ENCODE data around the gene TGIF1. TPM values are rescaled to one million over a fixed set of nuclear protein-coding genes. Genes with fewer than 3 reads are reported as not detected.

Gene TGIF1
- total RNA-seq, 4 donors from 2014 or later = 37.3 to 75.7 (median 57.0) TPM

DNA sequence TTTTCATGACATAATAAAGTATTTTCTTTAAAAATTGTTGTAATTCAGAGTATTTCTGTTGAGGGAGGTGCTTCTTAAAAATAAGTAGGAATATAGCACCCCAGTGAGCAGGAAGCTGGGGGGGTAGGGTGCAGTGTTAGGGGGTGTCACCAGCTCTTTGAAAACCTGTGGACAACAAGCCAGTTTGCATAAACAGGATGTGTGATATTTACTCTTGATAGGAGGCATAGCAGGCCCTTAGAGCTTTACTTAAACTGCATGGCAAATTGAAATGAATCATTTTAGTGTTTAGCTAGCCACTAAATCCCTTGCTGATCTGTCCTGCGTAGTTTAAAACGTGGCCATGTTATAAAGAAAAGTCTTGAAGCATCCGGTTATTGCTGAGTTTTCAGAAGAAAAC lies 8.4 kb downstream of the TGIF1 start:
- 34 to 53% methylated on average over 3 of the region's 3 CpGs for WGBS, 2 donors
- H3K27me3 ChIP-seq = no peaks in the 10 kb centered on the region
- intact Hi-C loops (cut with DNase I) = loop anchor here (10.0 kb wide), 2 partner anchors 194 to 206 kb away; partner anchors contain the start of gene MYL12B
- peaks cover 0 to 65% (median 48%) of the 10 kb centered on the region in 3 donors for H3K4me1 ChIP-seq
- H3K9me3 ChIP-seq = no peaks in the 10 kb centered on the region
- no peak overlapping the region for H3K4me3 ChIP-seq
- H3K27ac ChIP-seq = peak overlapping the region; percentile 1 to 64 (median 29)
- no peak for DNase-seq
- TF ChIP-seq, protein P1, sequence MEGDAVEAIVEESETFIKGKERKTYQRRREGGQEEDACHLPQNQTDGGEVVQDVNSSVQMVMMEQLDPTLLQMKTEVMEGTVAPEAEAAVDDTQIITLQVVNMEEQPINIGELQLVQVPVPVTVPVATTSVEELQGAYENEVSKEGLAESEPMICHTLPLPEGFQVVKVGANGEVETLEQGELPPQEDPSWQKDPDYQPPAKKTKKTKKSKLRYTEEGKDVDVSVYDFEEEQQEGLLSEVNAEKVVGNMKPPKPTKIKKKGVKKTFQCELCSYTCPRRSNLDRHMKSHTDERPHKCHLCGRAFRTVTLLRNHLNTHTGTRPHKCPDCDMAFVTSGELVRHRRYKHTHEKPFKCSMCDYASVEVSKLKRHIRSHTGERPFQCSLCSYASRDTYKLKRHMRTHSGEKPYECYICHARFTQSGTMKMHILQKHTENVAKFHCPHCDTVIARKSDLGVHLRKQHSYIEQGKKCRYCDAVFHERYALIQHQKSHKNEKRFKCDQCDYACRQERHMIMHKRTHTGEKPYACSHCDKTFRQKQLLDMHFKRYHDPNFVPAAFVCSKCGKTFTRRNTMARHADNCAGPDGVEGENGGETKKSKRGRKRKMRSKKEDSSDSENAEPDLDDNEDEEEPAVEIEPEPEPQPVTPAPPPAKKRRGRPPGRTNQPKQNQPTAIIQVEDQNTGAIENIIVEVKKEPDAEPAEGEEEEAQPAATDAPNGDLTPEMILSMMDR (IDR thresholded peaks at IDR 0.05) = no peak
- TF ChIP-seq POLR2A (IDR thresholded peaks at IDR 0.05) = peak in 1 of 4 donors; percentile 15
- H3K36me3 ChIP-seq = peaks cover 0 to 54% (median 5%) of the 10 kb centered on the region in 3 donors

DNA sequence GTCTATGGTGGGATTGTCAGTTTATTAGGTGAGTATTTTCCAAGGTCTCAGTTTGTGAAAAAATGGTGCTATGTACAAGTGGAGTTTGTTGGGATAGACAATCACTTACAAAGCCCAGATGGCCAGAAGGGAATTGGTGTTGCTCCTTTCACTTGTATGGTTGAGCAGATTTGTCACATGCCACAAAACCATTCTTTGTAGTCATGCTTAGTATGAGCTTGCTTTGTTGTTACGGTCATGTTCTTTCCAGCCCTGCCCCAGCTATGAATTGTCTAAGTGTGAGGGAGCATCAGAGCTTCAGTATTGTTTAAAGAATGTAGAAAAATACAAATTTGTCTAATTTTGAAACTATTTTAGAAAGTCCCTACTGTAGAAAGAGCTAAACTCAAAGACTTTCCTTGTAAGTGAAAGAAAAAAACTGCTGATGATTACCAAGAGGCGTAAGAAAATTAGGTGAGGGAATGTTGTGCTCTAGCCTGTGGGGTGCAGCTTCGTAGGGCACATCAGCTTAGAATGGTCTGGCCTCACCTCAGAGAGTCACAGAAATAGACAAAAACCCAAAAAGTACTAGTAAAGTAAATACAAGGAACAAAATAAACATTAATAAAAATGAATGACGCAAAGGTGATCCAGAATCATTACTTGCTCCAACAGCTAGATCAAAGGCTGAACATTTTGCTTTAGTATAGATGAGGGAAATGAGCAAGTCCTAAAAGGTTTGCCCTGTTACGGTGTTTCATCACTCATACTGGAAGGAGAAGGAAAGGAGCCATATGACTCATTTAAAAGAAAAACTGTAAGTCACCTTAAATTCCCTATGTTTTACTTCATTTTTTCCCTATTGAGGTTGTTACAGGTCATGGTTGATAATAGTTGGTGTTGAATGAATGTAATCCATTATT lies 9.2 kb downstream of the TGIF1 start:
- H3K9me3 ChIP-seq = no peaks in the 10 kb centered on the region
- no peak for DNase-seq
- TF ChIP-seq POLR2A (IDR thresholded peaks at IDR 0.05) = no peak
- TF ChIP-seq, protein P1 (IDR thresholded peaks at IDR 0.05) = no peak
- peaks cover 0 to 58% (median 48%) of the 10 kb centered on the region in 3 donors for H3K4me1 ChIP-seq
- peaks cover 0 to 54% (median 5%) of the 10 kb centered on the region in 3 donors for H3K36me3 ChIP-seq
- intact Hi-C loops (cut with DNase I) = loop anchor here (10.0 kb wide), 2 partner anchors 194 to 206 kb away; partner anchors contain the start of gene MYL12B
- no peaks in the 10 kb centered on the region for H3K27me3 ChIP-seq
- H3K27ac ChIP-seq = peak overlapping the region; percentile 1 to 64 (median 29)
- H3K4me3 ChIP-seq = no peak overlapping the region
- WGBS, 2 donors = 32 to 37% methylated on average over 5 of the region's 5 CpGs

DNA sequence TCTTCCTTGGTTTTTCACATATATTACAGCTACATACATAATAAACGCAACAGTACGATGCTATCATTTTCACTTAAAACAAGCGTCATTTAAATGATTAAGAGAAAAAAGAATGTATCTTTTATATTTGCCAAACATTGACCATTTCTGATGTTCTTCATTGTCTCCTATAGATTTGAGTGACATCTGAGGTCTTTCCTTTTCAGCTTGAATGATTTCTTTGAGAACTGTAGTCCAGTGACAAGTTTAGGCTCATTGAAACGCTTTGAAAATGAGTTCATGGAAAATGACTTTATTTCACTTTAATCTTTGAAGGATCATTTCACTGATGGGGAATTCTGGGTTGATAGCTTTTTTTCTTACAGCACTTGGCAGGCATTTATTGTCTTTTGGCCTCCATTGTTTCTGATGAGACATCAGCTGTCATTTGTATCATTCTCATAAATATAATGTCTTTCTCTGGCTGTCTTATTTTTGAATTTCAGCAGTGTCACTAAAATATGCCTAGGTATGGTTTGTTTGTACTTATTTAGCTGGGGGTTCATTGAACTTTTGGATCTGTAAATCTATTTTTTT lies 10.9 kb downstream of the TGIF1 start:
- no peaks in the 10 kb centered on the region for H3K9me3 ChIP-seq
- no peak overlapping the region for H3K4me3 ChIP-seq
- intact Hi-C loops (cut with DNase I) = no loop called here
- no peak for DNase-seq
- H3K4me1 ChIP-seq = peaks cover 0 to 46% (median 36%) of the 10 kb centered on the region in 3 donors
- no peaks in the 10 kb centered on the region for H3K27me3 ChIP-seq
- TF ChIP-seq POLR2A (IDR thresholded peaks at IDR 0.05) = no peak
- TF ChIP-seq, protein P1 (IDR thresholded peaks at IDR 0.05) = no peak
- H3K36me3 ChIP-seq = peaks cover 0 to 54% (median 5%) of the 10 kb centered on the region in 3 donors
- no peak overlapping the region for H3K27ac ChIP-seq
- 88 to 89% methylated on average over 4 of the region's 4 CpGs for WGBS, 2 donors

DNA sequence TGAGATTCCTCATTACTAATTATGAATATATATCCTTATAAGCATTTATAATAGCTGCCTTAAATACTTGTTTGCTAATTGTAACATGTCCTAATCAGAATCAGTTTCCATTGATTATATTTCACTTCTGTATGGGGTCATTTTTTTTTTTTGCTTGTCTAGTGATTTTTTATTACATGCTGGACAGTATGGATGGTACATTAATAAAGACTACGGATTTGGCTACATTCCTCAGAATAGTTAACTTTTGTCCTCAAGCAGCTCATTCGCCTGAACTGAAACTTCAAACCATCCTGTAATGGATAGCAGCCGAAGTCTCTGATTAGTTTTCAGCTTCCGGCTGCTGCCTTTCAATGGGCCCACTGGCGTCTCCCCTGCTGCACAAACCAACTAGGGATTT lies 11.7 kb downstream of the TGIF1 start:
- no peaks in the 10 kb centered on the region for H3K9me3 ChIP-seq
- intact Hi-C loops (cut with DNase I) = no loop called here
- H3K4me3 ChIP-seq = no peak overlapping the region
- peaks cover 0 to 46% (median 35%) of the 10 kb centered on the region in 3 donors for H3K4me1 ChIP-seq
- WGBS, 2 donors = 94 to 98% methylated on average over 5 of the region's 5 CpGs
- H3K27ac ChIP-seq = no peak overlapping the region
- DNase-seq = no peak
- no peak for TF ChIP-seq POLR2A (IDR thresholded peaks at IDR 0.05)
- TF ChIP-seq, protein P1 (IDR thresholded peaks at IDR 0.05) = no peak
- peaks cover 0 to 47% (median 5%) of the 10 kb centered on the region in 3 donors for H3K36me3 ChIP-seq
- H3K27me3 ChIP-seq = no peaks in the 10 kb centered on the region

DNA sequence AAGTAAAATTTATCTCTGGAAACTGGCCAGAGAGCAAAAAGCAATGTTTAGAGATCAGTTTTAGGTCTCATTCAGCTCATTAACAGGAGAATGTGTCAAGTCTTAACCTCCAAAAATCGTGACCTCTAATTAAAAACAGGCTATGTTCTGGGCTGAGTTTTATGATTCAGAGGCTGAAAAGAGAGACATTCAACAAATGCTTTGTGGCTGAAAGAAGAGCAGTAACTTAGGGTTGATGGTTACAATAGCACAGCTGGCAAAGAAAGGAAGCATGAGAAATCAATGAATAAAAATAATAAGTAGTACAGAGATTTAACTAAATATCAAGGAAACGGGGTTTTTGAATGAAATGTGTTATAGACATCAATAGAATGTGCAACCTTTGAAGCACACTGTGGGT lies 13.1 kb downstream of the TGIF1 start:
- intact Hi-C loops (cut with DNase I) = no loop called here
- WGBS, 2 donors = 50 to 53% methylated on average over 2 of the region's 2 CpGs
- no peak overlapping the region for H3K27ac ChIP-seq

More for the DNA sequence above, 13.1 kb downstream of the TGIF1 start:
- DNase-seq = no peak
- TF ChIP-seq, protein P1 (IDR thresholded peaks at IDR 0.05) = no peak
- no peak for TF ChIP-seq POLR2A (IDR thresholded peaks at IDR 0.05)
- H3K27me3 ChIP-seq = no peaks in the 10 kb centered on the region
- no peaks in the 10 kb centered on the region for H3K9me3 ChIP-seq
- no peak overlapping the region for H3K4me3 ChIP-seq
- peaks cover 0 to 33% (median 0%) of the 10 kb centered on the region in 3 donors for H3K36me3 ChIP-seq
- H3K4me1 ChIP-seq = peaks cover 0 to 37% (median 23%) of the 10 kb centered on the region in 3 donors
